ENCODE data around the gene AJAP1.

The AJAP1 gene

DNA sequence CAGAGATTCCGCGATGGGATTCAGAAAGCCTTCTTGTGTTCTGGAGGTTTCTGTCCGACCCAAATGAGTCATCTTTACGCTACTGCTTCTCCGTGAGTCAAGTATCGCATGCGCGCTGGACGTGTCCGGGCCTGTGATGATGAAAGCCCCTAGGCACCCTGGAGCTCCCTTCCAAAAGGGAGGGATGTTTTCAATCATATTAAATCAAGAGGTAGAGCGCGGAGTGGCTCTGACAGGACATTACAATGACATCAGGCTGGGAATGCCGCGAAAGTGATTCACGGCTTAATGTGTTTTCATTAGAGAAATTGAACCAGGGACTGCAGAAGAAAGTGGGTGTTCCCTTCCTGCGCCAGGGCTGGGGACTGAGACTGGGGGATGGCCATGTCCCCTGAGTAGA lies 48.5 kb downstream of the AJAP1 start:
- Histone ChIP-seq H3K27ac (ENCODE audit: low read length) (no peak overlapping the region), H3K36me3 (replicated peaks; ENCODE audit: insufficient read depth, low read length) (no peaks in the 10 kb centered on the region), H3K4me3 (ENCODE audit: low read length) (no peak overlapping the region), H3K27me3 (replicated peaks; ENCODE audit: insufficient read depth, low read length) (peaks cover 79% of the 10 kb centered on the region), H3K79me2 (ENCODE audit: low read length) (no peaks in the 10 kb centered on the region), H2AFZ (ENCODE audit: low read length) (no peak overlapping the region), H3K4me1 (ENCODE audit: low read length) (no peaks in the 10 kb centered on the region), H3F3A (ENCODE audit: insufficient read depth, low read length) (no peaks in the 10 kb centered on the region), H4K20me1 (ENCODE audit: insufficient read depth, low read length) (no peaks in the 10 kb centered on the region), H3K4me2 (ENCODE audit: low read depth, low read length) (no peak overlapping the region), H3K9me3 (replicated peaks; ENCODE audit: insufficient read depth, low read length) (no peaks in the 10 kb centered on the region), H3K9me2 (replicated peaks; ENCODE audit: insufficient read depth, low read length) (no peaks in the 10 kb centered on the region), H3K9ac (ENCODE audit: low read length) (no peak overlapping the region)
- TF ChIP-seq EZH2 (optimal IDR thresholded peaks at IDR 0.05; ENCODE audit: low read depth, low read length) (no peak), EZH2phosphoT487 (IDR thresholded peaks at IDR 0.05; ENCODE audit: low read length) (no peak)
- TF ChIP-seq, protein P1, sequence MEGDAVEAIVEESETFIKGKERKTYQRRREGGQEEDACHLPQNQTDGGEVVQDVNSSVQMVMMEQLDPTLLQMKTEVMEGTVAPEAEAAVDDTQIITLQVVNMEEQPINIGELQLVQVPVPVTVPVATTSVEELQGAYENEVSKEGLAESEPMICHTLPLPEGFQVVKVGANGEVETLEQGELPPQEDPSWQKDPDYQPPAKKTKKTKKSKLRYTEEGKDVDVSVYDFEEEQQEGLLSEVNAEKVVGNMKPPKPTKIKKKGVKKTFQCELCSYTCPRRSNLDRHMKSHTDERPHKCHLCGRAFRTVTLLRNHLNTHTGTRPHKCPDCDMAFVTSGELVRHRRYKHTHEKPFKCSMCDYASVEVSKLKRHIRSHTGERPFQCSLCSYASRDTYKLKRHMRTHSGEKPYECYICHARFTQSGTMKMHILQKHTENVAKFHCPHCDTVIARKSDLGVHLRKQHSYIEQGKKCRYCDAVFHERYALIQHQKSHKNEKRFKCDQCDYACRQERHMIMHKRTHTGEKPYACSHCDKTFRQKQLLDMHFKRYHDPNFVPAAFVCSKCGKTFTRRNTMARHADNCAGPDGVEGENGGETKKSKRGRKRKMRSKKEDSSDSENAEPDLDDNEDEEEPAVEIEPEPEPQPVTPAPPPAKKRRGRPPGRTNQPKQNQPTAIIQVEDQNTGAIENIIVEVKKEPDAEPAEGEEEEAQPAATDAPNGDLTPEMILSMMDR (IDR thresholded peaks at IDR 0.05; ENCODE audit: low read length), result no peak
- no peak for DNase-seq

- Histone ChIP-seq H3K9me2 (replicated peaks; ENCODE audit: insufficient read depth, low read length) (no peaks in the 10 kb centered on the region), H3K4me1 (ENCODE audit: low read length) (no peaks in the 10 kb centered on the region), H3K9ac (ENCODE audit: low read length) (no peak overlapping the region), H3K79me2 (ENCODE audit: low read length) (no peaks in the 10 kb centered on the region), H4K20me1 (ENCODE audit: insufficient read depth, low read length) (no peaks in the 10 kb centered on the region), H3K27ac (ENCODE audit: low read length) (no peak overlapping the region), H2AFZ (ENCODE audit: low read length) (no peak overlapping the region), H3K27me3 (replicated peaks; ENCODE audit: insufficient read depth, low read length) (peaks cover 72% of the 10 kb centered on the region), H3K9me3 (replicated peaks; ENCODE audit: insufficient read depth, low read length) (no peaks in the 10 kb centered on the region), H3K4me2 (ENCODE audit: low read depth, low read length) (no peak overlapping the region), H3K4me3 (ENCODE audit: low read length) (no peak overlapping the region), H3K36me3 (replicated peaks; ENCODE audit: insufficient read depth, low read length) (no peaks in the 10 kb centered on the region), H3F3A (ENCODE audit: insufficient read depth, low read length) (no peaks in the 10 kb centered on the region)
- TF ChIP-seq EZH2 (optimal IDR thresholded peaks at IDR 0.05; ENCODE audit: low read depth, low read length), result no peak
- TF ChIP-seq, protein P1 (IDR thresholded peaks at IDR 0.05; ENCODE audit: low read length), result no peak
- no peak for TF ChIP-seq EZH2phosphoT487 (IDR thresholded peaks at IDR 0.05; ENCODE audit: low read length)
- DNase-seq, result no peak
These were observed 49.2 kb downstream of the AJAP1 start for GRCh38 chr1:4703646-4704045.

DNA sequence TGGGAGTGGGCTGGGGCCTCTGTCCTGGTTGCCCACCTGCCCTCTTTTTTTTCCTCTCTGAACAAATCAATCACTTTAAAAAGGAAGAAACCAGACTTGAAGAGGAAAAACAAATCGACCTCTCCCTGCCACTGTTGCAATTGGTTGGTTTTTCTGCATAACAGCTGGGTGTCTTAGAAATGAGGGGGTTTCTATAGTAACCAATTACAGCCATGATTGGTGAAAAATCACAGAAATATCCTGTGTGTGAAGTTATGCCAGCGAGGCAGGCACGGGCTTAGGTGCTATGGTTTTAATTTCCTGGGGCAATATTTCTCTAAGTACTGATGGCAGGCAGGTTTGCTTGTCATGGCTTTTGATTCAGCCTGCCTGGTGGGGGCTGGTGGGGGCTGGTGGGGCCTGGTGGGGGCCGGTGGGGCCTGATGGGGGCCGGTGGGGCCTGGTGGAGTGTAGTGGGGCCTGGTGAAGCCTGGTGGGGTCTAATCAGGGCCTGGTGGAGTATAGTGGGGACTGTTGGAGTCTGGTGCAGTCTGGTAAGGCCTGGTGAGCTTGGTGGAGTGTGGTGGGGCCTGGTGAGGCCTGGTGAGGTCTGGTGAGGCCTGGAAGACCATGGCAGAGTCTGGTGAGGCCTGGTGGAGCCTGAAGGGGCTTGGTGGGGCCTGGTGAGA lies 54.6 kb downstream of the AJAP1 start:
- no peaks in the 10 kb centered on the region for H3K9me2 ChIP-seq (replicated peaks; ENCODE audit: insufficient read depth, low read length)
- no peaks in the 10 kb centered on the region for H4K20me1 ChIP-seq (ENCODE audit: insufficient read depth, low read length)
- H3K4me1 ChIP-seq (ENCODE audit: low read length), result no peaks in the 10 kb centered on the region
- no peaks in the 10 kb centered on the region for H3K9me3 ChIP-seq (replicated peaks; ENCODE audit: insufficient read depth, low read length)
- TF ChIP-seq EZH2 (optimal IDR thresholded peaks at IDR 0.05; ENCODE audit: low read depth, low read length) (no peak), EZH2phosphoT487 (IDR thresholded peaks at IDR 0.05; ENCODE audit: low read length) (no peak)
- TF ChIP-seq, protein P1 (IDR thresholded peaks at IDR 0.05; ENCODE audit: low read length), result no peak
- H3K79me2 ChIP-seq (ENCODE audit: low read length), result no peaks in the 10 kb centered on the region
- no peak overlapping the region for H3K9ac ChIP-seq (ENCODE audit: low read length)
- DNase-seq, result no peak
- no peak overlapping the region for H3K4me3 ChIP-seq (ENCODE audit: low read length)
- peaks cover 67% of the 10 kb centered on the region for H3K27me3 ChIP-seq (replicated peaks; ENCODE audit: insufficient read depth, low read length)
- no peak overlapping the region for H3K4me2 ChIP-seq (ENCODE audit: low read depth, low read length)
- no peak overlapping the region for H2AFZ ChIP-seq (ENCODE audit: low read length)
- H3K27ac ChIP-seq (ENCODE audit: low read length), result no peak overlapping the region
- no peaks in the 10 kb centered on the region for H3F3A ChIP-seq (ENCODE audit: insufficient read depth, low read length)
- H3K36me3 ChIP-seq (replicated peaks; ENCODE audit: insufficient read depth, low read length), result no peaks in the 10 kb centered on the region

All from MM.1S (cell line).